WTC11 (cell line): ENCODE data around the gene BUB1. TPM values are rescaled to one million over a fixed set of nuclear protein-coding genes. Genes with fewer than 3 reads are reported as not detected.

Experiments used
- ATAC-seq: fragments of 200-7000 bp; cut with Tn5 transposase; 2 replicates; pipeline ENCODE4 v1.10.0; 2021; ENCODE audit warnings: mild to moderate bottlenecking, moderate library complexity
- CTCF ChIA-PET: fragments of 300-600 bp; sonication (Branson Sonifier 250); formaldehyde crosslinking; loops from one replicate; lab custom pipeline; 2021; ENCODE audit warnings: antibody characterized with exemption; lab: Charles Lee
- POLR2A ChIA-PET: fragments of 350-600 bp; sonication (Branson Sonifier 250); formaldehyde crosslinking; loops from one replicate; lab custom pipeline; 2021; ENCODE audit warnings: antibody characterized with exemption; lab: Charles Lee
- DNase-seq: peaks from one replicate; pipeline ENCODE4 v3.0.0; 2021; ENCODE audit warnings: low spot score
- H3K27ac Mint-ChIP-seq: 2 replicates; pipeline ENCODE4 v1.8.0; 2021; ENCODE audit warnings: mixed read lengths
- H3K27me3 Mint-ChIP-seq: 2 replicates; pipeline ENCODE4 v1.8.0; 2021; ENCODE audit warnings: low read depth, mild to moderate bottlenecking, moderate library complexity, mixed read lengths
- H3K36me3 Mint-ChIP-seq: 2 replicates; pipeline ENCODE4 v1.8.0; 2021; ENCODE audit warnings: mixed read lengths
- H3K4me1 Mint-ChIP-seq: 2 replicates; pipeline ENCODE4 v1.8.0; 2022; ENCODE audit warnings: mixed read lengths
- H3K4me3 Mint-ChIP-seq: 2 replicates; pipeline ENCODE4 v1.8.0; 2021; ENCODE audit warnings: mild to moderate bottlenecking, moderate library complexity, mixed read lengths
- H3K9me3 Mint-ChIP-seq: 2 replicates; pipeline ENCODE4 v1.8.0; 2021; ENCODE audit warnings: mixed read lengths
- ATF1 ChIP-seq: sonication (generic); formaldehyde crosslinking; IDR thresholded peaks from 2 replicates; pipeline ENCODE4 v1.8.1; 2023; ENCODE audit warnings: mild to moderate bottlenecking, moderate library complexity, missing genetic modification reagents
- ELF4 ChIP-seq: sonication (generic); formaldehyde crosslinking; IDR thresholded peaks from 2 replicates; pipeline ENCODE4 v1.8.1; 2022; ENCODE audit warnings: low read depth, mild to moderate bottlenecking, moderate library complexity, missing genetic modification reagents
- ESRRA ChIP-seq: sonication (generic); formaldehyde crosslinking; IDR thresholded peaks from 2 replicates; pipeline ENCODE4 v1.8.1; 2022; ENCODE audit warnings: mild to moderate bottlenecking, missing genetic modification reagents, borderline replicate concordance
- GABPB1 ChIP-seq: sonication (generic); formaldehyde crosslinking; IDR thresholded peaks from 2 replicates; pipeline ENCODE4 v1.8.1; 2023; ENCODE audit warnings: mild to moderate bottlenecking, missing genetic modification reagents
- JUN ChIP-seq: sonication (generic); formaldehyde crosslinking; IDR thresholded peaks from 2 replicates; pipeline ENCODE4 v1.8.0; 2023; ENCODE audit warnings: mild to moderate bottlenecking, missing genetic modification reagents
- MYBL2 ChIP-seq: sonication (generic); formaldehyde crosslinking; IDR thresholded peaks from 2 replicates; pipeline ENCODE4 v1.8.1; 2023; ENCODE audit warnings: mild to moderate bottlenecking, moderate library complexity, missing genetic modification reagents
- NFE2L1 ChIP-seq: sonication (generic); formaldehyde crosslinking; IDR thresholded peaks from 2 replicates; pipeline ENCODE4 v1.8.1; 2023; ENCODE audit warnings: missing genetic modification reagents
- SOX15 ChIP-seq: fragments of 250-450 bp; sonication (Bioruptor Pico); IDR thresholded peaks from 2 replicates; pipeline ENCODE4 v1.9.0; 2021; ENCODE audit warnings: mild to moderate bottlenecking
- TEAD1 ChIP-seq: sonication (generic); formaldehyde crosslinking; IDR thresholded peaks from 2 replicates; pipeline ENCODE4 v1.8.0; 2022; ENCODE audit warnings: mild to moderate bottlenecking, missing genetic modification reagents
- TEAD4 ChIP-seq: sonication (generic); formaldehyde crosslinking; IDR thresholded peaks from 2 replicates; pipeline ENCODE4 v1.8.0; 2022; ENCODE audit warnings: mild to moderate bottlenecking, missing genetic modification reagents
- ZNF138 ChIP-seq: sonication (generic); formaldehyde crosslinking; conservative IDR thresholded peaks from 2 replicates; pipeline ENCODE4 v1.8.1; 2022; ENCODE audit warnings: mild to moderate bottlenecking, moderate library complexity, missing genetic modification reagents
- ZNF232 ChIP-seq: sonication (generic); formaldehyde crosslinking; IDR thresholded peaks from 2 replicates; pipeline ENCODE4 v1.8.0; 2022; ENCODE audit warnings: mild to moderate bottlenecking, missing genetic modification reagents
- ZNF263 ChIP-seq: sonication (generic); formaldehyde crosslinking; IDR thresholded peaks from 2 replicates; pipeline ENCODE4 v1.8.1; 2022; ENCODE audit warnings: low read depth, mild to moderate bottlenecking, moderate library complexity, missing genetic modification reagents
- ZNF423 ChIP-seq: fragments of 250-450 bp; sonication (Bioruptor Pico); IDR thresholded peaks from 2 replicates; pipeline ENCODE4 v2.1.2; 2022; ENCODE audit warnings: mild to moderate bottlenecking, moderate library complexity
- ZNF671 ChIP-seq: fragments of 250-450 bp; sonication (Bioruptor Pico); IDR thresholded peaks from 2 replicates; pipeline ENCODE4 v1.8.0; 2021; ENCODE audit warnings: mild to moderate bottlenecking
- total RNA-seq: library from RNA; stranded (reverse); gene quantifications from 3 replicates; pipeline ENCODE4 v1.2.3, GENCODE V29; 2021
- TF ChIP-seq, protein P1 (sequence below): sonication (generic); formaldehyde crosslinking; IDR thresholded peaks from 2 replicates; pipeline ENCODE4 v1.8.1; 2023; ENCODE audit warnings: mild to moderate bottlenecking, missing genetic modification reagents, borderline replicate concordance
- TF ChIP-seq, protein P2 (sequence below): fragments of 250-450 bp; sonication (Bioruptor Pico); conservative IDR thresholded peaks from 2 replicates; pipeline ENCODE4 v1.9.0; 2021; ENCODE audit warnings: mild to moderate bottlenecking
- TF ChIP-seq, protein P3 (sequence below): sonication (generic); formaldehyde crosslinking; IDR thresholded peaks from 2 replicates; pipeline ENCODE4 v1.8.1; 2023; ENCODE audit warnings: mild to moderate bottlenecking, missing genetic modification reagents, moderate library complexity
- TF ChIP-seq, protein P4 (sequence below): fragments of 250-450 bp; sonication (Bioruptor Pico); IDR thresholded peaks from 2 replicates; pipeline ENCODE4 v1.8.0; 2021; ENCODE audit warnings: mild to moderate bottlenecking
- TF ChIP-seq, protein P5 (sequence below): sonication (generic); formaldehyde crosslinking; IDR thresholded peaks from 2 replicates; pipeline ENCODE4 v1.8.1; 2023; ENCODE audit warnings: mild to moderate bottlenecking, missing genetic modification reagents, moderate library complexity
- TF ChIP-seq, protein P6 (sequence below): sonication (generic); formaldehyde crosslinking; IDR thresholded peaks from 2 replicates; pipeline ENCODE4 v1.8.1; 2022; ENCODE audit warnings: mild to moderate bottlenecking, moderate library complexity, missing genetic modification reagents

BUB1 gene
- total RNA-seq, 1 experiment from 2014 or later: 116 TPM

DNA sequence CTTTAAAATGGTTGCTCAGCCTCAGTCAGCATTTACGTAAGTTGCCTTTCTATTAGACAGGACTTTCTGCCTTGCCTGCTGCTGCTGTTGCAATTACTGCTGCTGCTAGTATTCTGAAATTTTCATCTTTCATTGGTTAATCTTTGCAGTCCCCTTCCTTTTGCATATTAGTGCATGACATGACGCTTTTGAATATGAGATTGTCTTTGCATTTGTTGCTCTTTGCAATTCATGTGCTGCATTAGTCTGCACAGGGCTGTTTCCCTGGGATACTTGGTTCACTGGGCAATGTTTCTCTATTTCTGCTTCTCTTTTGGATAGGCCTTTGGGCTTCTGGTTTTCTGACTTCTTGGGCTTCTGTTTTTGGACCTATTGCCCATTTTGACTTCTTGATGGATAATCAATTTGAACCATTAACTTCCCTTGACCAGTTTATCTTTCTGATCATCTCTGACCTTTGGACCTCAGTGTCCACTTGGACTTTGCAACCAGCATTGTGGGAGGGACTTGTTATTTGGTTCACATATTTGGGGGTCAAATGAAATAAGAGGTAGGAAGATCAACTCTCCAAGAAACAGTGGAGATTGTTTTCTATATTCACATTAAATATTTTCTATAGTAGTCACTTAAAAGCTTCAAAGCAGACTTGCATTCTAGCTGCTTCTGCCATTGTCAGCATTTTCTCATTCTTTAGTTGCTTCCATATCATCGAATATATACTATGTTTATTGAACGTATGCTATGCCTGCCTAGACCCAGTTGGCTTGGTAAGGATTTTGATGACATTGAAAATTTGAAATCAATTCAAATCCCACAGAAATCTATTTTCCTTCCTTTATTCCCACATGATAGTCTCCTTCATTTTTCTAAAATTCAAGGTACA lies 12.5 kb upstream of the BUB1 start:
- CTCF ChIA-PET: interaction anchor here (1.3 kb wide), 1 partner anchor 10 kb away, joined by 5 read pairs; no protein-coding TSS in a partner anchor
- peaks cover 32% of the 10 kb centered on the region for H3K36me3 Mint-ChIP-seq
- POLR2A ChIA-PET: no interaction called here
- H3K27me3 Mint-ChIP-seq: peaks cover 83% of the 10 kb centered on the region
- peaks cover 28% of the 10 kb centered on the region for H3K9me3 Mint-ChIP-seq
- DNase-seq (no peak), ATAC-seq (no peak)
- TF ChIP-seq ATF1 (no peak), GABPB1 (CRISPR knock-in tag) (no peak), SOX15 (CRISPR knock-in tag) (no peak), ELF4 (CRISPR knock-in tag) (no peak), ZNF671 (no peak), ZNF138 (CRISPR knock-in tag) (no peak), ZNF263 (CRISPR knock-in tag) (no peak), ZNF232 (no peak), JUN (CRISPR knock-in tag) (no peak)
- TF ChIP-seq, protein P1, sequence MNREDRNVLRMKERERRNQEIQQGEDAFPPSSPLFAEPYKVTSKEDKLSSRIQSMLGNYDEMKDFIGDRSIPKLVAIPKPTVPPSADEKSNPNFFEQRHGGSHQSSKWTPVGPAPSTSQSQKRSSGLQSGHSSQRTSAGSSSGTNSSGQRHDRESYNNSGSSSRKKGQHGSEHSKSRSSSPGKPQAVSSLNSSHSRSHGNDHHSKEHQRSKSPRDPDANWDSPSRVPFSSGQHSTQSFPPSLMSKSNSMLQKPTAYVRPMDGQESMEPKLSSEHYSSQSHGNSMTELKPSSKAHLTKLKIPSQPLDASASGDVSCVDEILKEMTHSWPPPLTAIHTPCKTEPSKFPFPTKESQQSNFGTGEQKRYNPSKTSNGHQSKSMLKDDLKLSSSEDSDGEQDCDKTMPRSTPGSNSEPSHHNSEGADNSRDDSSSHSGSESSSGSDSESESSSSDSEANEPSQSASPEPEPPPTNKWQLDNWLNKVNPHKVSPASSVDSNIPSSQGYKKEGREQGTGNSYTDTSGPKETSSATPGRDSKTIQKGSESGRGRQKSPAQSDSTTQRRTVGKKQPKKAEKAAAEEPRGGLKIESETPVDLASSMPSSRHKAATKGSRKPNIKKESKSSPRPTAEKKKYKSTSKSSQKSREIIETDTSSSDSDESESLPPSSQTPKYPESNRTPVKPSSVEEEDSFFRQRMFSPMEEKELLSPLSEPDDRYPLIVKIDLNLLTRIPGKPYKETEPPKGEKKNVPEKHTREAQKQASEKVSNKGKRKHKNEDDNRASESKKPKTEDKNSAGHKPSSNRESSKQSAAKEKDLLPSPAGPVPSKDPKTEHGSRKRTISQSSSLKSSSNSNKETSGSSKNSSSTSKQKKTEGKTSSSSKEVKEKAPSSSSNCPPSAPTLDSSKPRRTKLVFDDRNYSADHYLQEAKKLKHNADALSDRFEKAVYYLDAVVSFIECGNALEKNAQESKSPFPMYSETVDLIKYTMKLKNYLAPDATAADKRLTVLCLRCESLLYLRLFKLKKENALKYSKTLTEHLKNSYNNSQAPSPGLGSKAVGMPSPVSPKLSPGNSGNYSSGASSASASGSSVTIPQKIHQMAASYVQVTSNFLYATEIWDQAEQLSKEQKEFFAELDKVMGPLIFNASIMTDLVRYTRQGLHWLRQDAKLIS: no peak
- TF ChIP-seq, protein P2, sequence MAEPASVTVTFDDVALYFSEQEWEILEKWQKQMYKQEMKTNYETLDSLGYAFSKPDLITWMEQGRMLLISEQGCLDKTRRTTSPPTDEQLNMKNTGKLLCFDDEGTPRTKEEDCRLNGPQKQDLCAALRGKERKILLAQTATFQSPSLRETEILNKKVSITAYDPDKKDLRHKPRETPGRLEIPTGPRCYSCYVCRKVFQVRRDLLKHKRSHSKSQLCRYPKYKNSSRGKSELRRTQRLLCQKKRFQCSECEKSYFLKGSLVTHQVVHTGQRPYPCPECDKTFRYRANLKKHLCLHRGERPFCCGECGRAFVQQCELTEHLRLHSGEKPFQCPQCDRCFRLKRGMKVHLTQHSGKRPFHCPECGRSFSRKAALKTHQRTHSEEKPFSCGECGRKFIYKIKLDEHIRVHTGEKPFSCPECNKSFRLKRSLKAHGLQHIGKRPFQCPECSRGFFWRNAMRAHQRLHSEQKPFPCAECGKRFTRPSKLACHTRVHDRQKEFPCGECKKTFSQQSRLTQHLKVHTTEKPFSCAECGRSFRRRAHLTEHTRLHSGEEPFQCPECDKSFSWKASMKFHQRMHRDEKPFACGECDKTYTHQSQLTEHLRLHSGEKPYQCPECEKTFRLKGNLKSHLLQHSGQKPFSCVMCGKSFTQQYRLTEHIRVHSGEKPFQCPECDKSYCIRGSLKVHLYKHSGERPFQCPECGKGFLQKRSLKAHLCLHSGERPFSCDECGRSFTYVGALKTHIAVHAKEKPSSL (CRISPR knock-in tag): no peak
- TF ChIP-seq, protein P3, sequence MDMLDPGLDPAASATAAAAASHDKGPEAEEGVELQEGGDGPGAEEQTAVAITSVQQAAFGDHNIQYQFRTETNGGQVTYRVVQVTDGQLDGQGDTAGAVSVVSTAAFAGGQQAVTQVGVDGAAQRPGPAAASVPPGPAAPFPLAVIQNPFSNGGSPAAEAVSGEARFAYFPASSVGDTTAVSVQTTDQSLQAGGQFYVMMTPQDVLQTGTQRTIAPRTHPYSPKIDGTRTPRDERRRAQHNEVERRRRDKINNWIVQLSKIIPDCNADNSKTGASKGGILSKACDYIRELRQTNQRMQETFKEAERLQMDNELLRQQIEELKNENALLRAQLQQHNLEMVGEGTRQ (CRISPR knock-in tag): no peak
- TF ChIP-seq, protein P4, sequence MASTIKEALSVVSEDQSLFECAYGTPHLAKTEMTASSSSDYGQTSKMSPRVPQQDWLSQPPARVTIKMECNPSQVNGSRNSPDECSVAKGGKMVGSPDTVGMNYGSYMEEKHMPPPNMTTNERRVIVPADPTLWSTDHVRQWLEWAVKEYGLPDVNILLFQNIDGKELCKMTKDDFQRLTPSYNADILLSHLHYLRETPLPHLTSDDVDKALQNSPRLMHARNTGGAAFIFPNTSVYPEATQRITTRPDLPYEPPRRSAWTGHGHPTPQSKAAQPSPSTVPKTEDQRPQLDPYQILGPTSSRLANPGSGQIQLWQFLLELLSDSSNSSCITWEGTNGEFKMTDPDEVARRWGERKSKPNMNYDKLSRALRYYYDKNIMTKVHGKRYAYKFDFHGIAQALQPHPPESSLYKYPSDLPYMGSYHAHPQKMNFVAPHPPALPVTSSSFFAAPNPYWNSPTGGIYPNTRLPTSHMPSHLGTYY: no peak
- TF ChIP-seq, protein P5, sequence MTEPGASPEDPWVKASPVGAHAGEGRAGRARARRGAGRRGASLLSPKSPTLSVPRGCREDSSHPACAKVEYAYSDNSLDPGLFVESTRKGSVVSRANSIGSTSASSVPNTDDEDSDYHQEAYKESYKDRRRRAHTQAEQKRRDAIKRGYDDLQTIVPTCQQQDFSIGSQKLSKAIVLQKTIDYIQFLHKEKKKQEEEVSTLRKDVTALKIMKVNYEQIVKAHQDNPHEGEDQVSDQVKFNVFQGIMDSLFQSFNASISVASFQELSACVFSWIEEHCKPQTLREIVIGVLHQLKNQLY (CRISPR knock-in tag): no peak
- peaks cover 77% of the 10 kb centered on the region for H3K4me1 Mint-ChIP-seq
- no peak overlapping the region for H3K4me3 Mint-ChIP-seq
- 0 out of 2 replicates have a peak overlapping the region, but pooled peaks have one; percentile 75 for H3K27ac Mint-ChIP-seq

DNA sequence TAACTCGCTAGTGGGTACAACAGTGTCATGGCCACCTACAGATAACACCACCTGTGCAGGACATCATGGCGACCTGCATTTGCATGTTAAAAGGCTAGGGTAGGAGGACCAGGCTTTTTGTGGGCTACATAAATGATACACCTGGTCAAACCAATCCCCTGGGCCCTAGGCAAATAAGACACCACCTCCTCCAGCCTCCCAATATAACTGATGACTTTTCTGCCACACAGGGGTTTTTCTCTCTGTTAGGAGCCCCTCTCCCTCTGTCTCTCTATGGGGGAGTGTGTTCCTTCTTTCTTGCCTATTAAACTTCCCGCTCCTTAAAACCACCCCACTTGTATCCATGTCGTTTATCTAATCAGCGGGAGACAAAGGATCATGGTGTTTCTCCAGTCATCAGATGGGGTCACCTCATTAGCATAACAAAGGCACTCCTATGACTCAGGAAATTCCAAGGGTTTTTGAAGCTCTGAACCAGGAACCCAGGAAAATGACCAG lies 10.8 kb upstream of the BUB1 start:
- DNase-seq (peak; percentile 48), ATAC-seq (peak; percentile 83)
- peak; percentile 24; the same call in 1 of the 2 replicates for TF ChIP-seq JUN (CRISPR knock-in tag)
- TF ChIP-seq MYBL2 (CRISPR knock-in tag): 0 out of 2 replicates have a peak, but pooled peaks have one; percentile 27
- TF ChIP-seq NFE2L1 (CRISPR knock-in tag): peak; percentile 95
- TF ChIP-seq ESRRA (CRISPR knock-in tag): no peak
- peak; percentile 89 for TF ChIP-seq ZNF423 (CRISPR knock-in tag)
- TF ChIP-seq, protein P6, sequence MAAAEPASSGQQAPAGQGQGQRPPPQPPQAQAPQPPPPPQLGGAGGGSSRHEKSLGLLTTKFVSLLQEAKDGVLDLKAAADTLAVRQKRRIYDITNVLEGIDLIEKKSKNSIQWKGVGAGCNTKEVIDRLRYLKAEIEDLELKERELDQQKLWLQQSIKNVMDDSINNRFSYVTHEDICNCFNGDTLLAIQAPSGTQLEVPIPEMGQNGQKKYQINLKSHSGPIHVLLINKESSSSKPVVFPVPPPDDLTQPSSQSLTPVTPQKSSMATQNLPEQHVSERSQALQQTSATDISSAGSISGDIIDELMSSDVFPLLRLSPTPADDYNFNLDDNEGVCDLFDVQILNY: no peak
- peak; percentile 60; the same call in 1 of the 2 replicates for TF ChIP-seq TEAD1 (CRISPR knock-in tag)
- TF ChIP-seq, protein P2 (CRISPR knock-in tag): no peak
- TF ChIP-seq TEAD4 (CRISPR knock-in tag): peak; percentile 63; the same call in 1 of the 2 replicates

More for the DNA sequence above, 10.8 kb upstream of the BUB1 start:
- Mint-ChIP-seq H3K36me3 (peaks cover 36% of the 10 kb centered on the region), H3K4me3 (peak overlapping the region; percentile 69), H3K27me3 (peaks cover 83% of the 10 kb centered on the region), H3K27ac (peak overlapping the region; percentile 99), H3K9me3 (peaks cover 30% of the 10 kb centered on the region), H3K4me1 (peaks cover 74% of the 10 kb centered on the region)
- POLR2A ChIA-PET: interaction anchor here (0.6 to 1.2 kb wide), 7 partner anchors 10 to 190 kb away, joined by 3 to 13 read pairs (median 4); partner anchors contain the start of genes ACOXL and BUB1
- CTCF ChIA-PET: interaction anchor here (0.9 to 1.3 kb wide), 4 partner anchors 8 to 67 kb away, joined by 3 to 7 read pairs (median 4); partner anchors contain the start of gene BUB1
